Measurements from ENCODE around the gene SLC25A34. TPM values are rescaled to one million over a fixed set of nuclear protein-coding genes. Genes with fewer than 3 reads are reported as not detected.

Gene SLC25A34
- total and polyA plus RNA-seq, 2 of the 13 experiments (the other 11 are each of a cell fraction or from before 2014, with no cell fraction given) = 0.13 to 0.18 TPM

GRCh38 chr1:15687446-15687845, 48.6 kb upstream of the SLC25A34 start (continued):
- TF ChIP-seq THAP9 (CRISPR knock-in tag; IDR thresholded peaks at IDR 0.05; ENCODE audit: borderline replicate concordance) (no peak), ONECUT2 (CRISPR knock-in tag; IDR thresholded peaks at IDR 0.05) (no peak), ZNF17 (CRISPR knock-in tag; IDR thresholded peaks at IDR 0.05) (no peak), ZNF180 (CRISPR knock-in tag; IDR thresholded peaks at IDR 0.05; ENCODE audit: borderline replicate concordance, low read depth) (no peak)

DNA sequence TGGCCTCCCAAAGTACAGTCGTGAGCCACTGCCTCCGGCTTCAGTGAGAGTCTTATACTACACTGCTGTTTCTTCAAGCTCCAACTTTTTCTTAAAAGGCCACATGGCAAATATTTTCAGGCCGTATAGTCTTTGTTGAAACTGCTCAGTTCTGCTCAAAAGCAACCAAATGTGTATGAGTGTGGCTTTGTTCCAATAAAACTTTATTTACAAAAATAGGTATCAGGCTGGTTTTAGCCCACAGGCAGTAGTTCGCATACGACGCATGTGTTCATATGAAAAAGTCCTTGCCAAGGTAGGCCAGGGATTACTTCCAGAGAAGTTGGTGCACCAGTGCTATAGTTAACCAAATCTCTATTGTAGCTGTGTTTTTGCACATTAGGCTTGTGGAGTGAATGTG, 45.7 kb upstream of the SLC25A34 start:
- 0 out of 2 replicates have a peak, but pooled peaks cover 5% of the 10 kb centered on the region for H4K20me1 ChIP-seq (ENCODE audit: insufficient read depth, low read length)
- WGBS (ENCODE audit: low lambda C conversion rate) = 98% methylated on average over 6 of the region's 6 CpGs
- DNase-seq (ENCODE audit: low spot score) (no peak), FAIRE-seq (no peak), ATAC-seq (no peak)
- peaks cover 38% of the 10 kb centered on the region for H3K79me2 ChIP-seq (ENCODE audit: insufficient read depth, low read length)
- intact Hi-C loops (cut with micrococcal nuclease; ENCODE audit: unreplicated experiment) = no loop called here
- in situ Hi-C loops (cut with HindIII; ENCODE audit: extremely low pct_ligation_motif_present, low pct_unique_long_range_greater_than_20kb) = no loop called here
- no TSS peak for BruUV-seq (replicated peaks)
- H3K9ac ChIP-seq (ENCODE audit: insufficient read depth, low read depth, low read length) = no peak overlapping the region
- ChIA-PET POLR2A (no interaction called here), CTCF (ENCODE audit: low intra/inter-chr PET ratio, low total read pairs) (no interaction called here)
- H2AFZ ChIP-seq (ENCODE audit: low read length) = no peak overlapping the region
- H3K4me3 ChIP-seq (replicated peaks in 1 of 3; ENCODE audit: insufficient read depth in 1 of 3, low read depth in 2 of 3, low read length in 3 of 3) = no peak overlapping the region
- H3K4me2 ChIP-seq (ENCODE audit: low read depth, low read length) = no peak overlapping the region
- H3K9me3 ChIP-seq (ENCODE audit: low read length) = no peaks in the 10 kb centered on the region
- H3K27me3 ChIP-seq (ENCODE audit: control insufficient read depth in 1 of 2, insufficient read depth in 2 of 2, low read length in 2 of 2) = no peaks in the 10 kb centered on the region
- peaks cover 24% of the 10 kb centered on the region for H3K4me1 ChIP-seq (ENCODE audit: insufficient read depth, low read length)
- peaks cover 1 to 4% of the 10 kb centered on the region in 2 experiments; a peak in 3 of 5 replicates for H3K36me3 ChIP-seq (replicated peaks in 1 of 2; ENCODE audit: control insufficient read depth in 1 of 2, insufficient read depth in 2 of 2, low read length in 2 of 2)
- no peak overlapping the region for H3K27ac ChIP-seq (ENCODE audit: extremely low read length, insufficient read depth, low read length)
- no peak for TF ChIP-seq BORCS8-MEF2B (CRISPR knock-in tag; IDR thresholded peaks at IDR 0.05)
- TF ChIP-seq ZNF781 (CRISPR knock-in tag; IDR thresholded peaks at IDR 0.05; ENCODE audit: borderline replicate concordance, not compliant biosample characterization) = no peak
- TF ChIP-seq ZFP37 (CRISPR knock-in tag; IDR thresholded peaks at IDR 0.05; ENCODE audit: borderline replicate concordance) = no peak
- TF ChIP-seq, protein P1, sequence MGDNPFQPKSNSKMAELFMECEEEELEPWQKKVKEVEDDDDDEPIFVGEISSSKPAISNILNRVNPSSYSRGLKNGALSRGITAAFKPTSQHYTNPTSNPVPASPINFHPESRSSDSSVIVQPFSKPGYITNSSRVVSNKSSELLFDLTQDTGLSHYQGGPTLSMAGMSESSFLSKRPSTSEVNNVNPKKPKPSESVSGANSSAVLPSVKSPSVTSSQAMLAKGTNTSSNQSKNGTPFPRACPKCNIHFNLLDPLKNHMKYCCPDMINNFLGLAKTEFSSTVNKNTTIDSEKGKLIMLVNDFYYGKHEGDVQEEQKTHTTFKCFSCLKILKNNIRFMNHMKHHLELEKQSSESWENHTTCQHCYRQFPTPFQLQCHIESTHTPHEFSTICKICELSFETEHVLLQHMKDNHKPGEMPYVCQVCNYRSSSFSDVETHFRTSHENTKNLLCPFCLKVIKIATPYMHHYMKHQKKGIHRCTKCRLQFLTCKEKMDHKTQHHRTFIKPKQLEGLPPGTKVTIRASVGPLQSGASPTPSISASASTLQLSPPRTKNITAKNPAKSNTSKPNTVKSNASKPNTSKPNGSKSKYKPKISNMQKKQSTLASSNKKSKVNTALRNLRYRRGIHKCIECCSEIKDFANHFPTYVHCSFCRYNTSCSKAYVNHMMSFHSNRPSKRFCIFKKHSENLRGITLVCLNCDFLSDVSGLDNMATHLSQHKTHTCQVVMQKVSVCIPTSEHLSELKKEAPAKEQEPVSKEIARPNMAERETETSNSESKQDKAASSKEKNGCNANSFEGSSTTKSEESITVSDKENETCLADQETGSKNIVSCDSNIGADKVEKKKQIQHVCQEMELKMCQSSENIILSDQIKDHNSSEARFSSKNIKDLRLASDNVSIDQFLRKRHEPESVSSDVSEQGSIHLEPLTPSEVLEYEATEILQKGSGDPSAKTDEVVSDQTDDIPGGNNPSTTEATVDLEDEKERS (CRISPR knock-in tag; IDR thresholded peaks at IDR 0.05) = no peak
